Hepatocyte (in vitro differentiated cells): Measurements from ENCODE around the gene FOCAD. TPM values are rescaled to one million over a fixed set of nuclear protein-coding genes. Genes with fewer than 3 reads are reported as not detected.

Experiments
- DNase-seq: peaks from one replicate; pipeline ENCODE4 v3.0.0-alpha.2; 2016; ENCODE audit warnings: low spot score
- H2AFZ ChIP-seq: fragments of 200-600 bp; sonication (generic); 2 replicates; pipeline ENCODE4 v1.6.0; 2016; ENCODE audit warnings: antibody characterized with exemption, mild to moderate bottlenecking
- H3K27ac ChIP-seq: fragments of 200-600 bp; sonication (generic); 2 replicates; pipeline ENCODE4 v1.5.1; 2016; ENCODE audit warnings: mild to moderate bottlenecking
- H3K27me3 ChIP-seq: fragments of 200-600 bp; sonication (generic); 2 replicates; pipeline ENCODE4 v1.6.1; 2016
- H3K36me3 ChIP-seq: fragments of 200-600 bp; sonication (generic); replicated peaks from 2 replicates; pipeline ENCODE4 v1.5.1; 2016; ENCODE audit warnings: low read depth; ENCODE audit not compliant: insufficient read depth
- H3K4me1 ChIP-seq: fragments of 200-600 bp; sonication (generic); 2 replicates; pipeline ENCODE4 v1.5.1; 2016; ENCODE audit warnings: mild to moderate bottlenecking, moderate library complexity; ENCODE audit not compliant: insufficient read depth
- H3K4me2 ChIP-seq: fragments of 200-600 bp; sonication (generic); 2 replicates; pipeline ENCODE4 v1.6.0; 2016
- H3K4me3 ChIP-seq: fragments of 200-600 bp; sonication (generic); 2 replicates; pipeline ENCODE4 v1.5.1; 2016; ENCODE audit warnings: mild to moderate bottlenecking
- H3K79me2 ChIP-seq: fragments of 200-600 bp; sonication (generic); 2 replicates; pipeline ENCODE4 v1.6.0; 2017; ENCODE audit warnings: mild to moderate bottlenecking
- H3K9me2 ChIP-seq: fragments of 200-600 bp; sonication (generic); replicated peaks from 2 replicates; pipeline ENCODE4 v1.6.0; 2017; ENCODE audit warnings: mild to moderate bottlenecking; ENCODE audit not compliant: insufficient read depth
- H3K9me3 ChIP-seq: fragments of 200-600 bp; sonication (generic); 2 replicates; pipeline ENCODE4 v1.5.1; 2016; ENCODE audit warnings: low read depth, mild to moderate bottlenecking
- H4K20me1 ChIP-seq: fragments of 200-600 bp; sonication (generic); 2 replicates; pipeline ENCODE4 v1.6.0; 2016; ENCODE audit warnings: mild to moderate bottlenecking; ENCODE audit not compliant: insufficient read depth, poor library complexity, severe bottlenecking
- CTCF ChIP-seq: fragments of 200-600 bp; sonication (generic); IDR thresholded peaks from 2 replicates; pipeline ENCODE4 v1.5.1; 2016; ENCODE audit warnings: antibody characterized with exemption, mild to moderate bottlenecking; ENCODE audit not compliant: poor library complexity
- EZH2 ChIP-seq: fragments of 200-600 bp; sonication (generic); IDR thresholded peaks from 2 replicates; pipeline ENCODE4 v1.6.1; 2016; ENCODE audit warnings: antibody characterized with exemption, mild to moderate bottlenecking, borderline replicate concordance
- EZH2phosphoT487 ChIP-seq: fragments of 200-600 bp; sonication (generic); IDR thresholded peaks from one replicate; pipeline ENCODE4 v1.6.1; 2018; ENCODE audit warnings: antibody characterized with exemption, mild to moderate bottlenecking, low read depth, moderate library complexity; ENCODE audit not compliant: unreplicated experiment, severe bottlenecking
- WGBS: methylation state at CpG from one replicate; pipeline ENCODE4 v1.1.6; 2016; ENCODE audit warnings: low lambda C conversion rate; ENCODE audit errors: missing lambda C conversion rate; 5-methylcytosine and 5-hydroxymethylcytosine counted together
- polyA plus RNA-seq: library from polyadenylated mRNA; unstranded; fragments of >200 nt; fragmentation: Nextera tagmentation; extraction: Ambion mirVana; gene quantifications from 2 replicates; pipeline ENCODE4 v1.2.1, GENCODE V29; 2016
- total RNA-seq: library from RNA; depleted of rRNA; stranded (reverse); fragments of >200 nt; gene quantifications from 2 replicates; pipeline ENCODE4 v1.2.3, GENCODE V29; 2014

FOCAD gene
- total and polyA plus RNA-seq, 2 experiments from 2014 or later: 21.7 to 54.1 TPM

- Histone ChIP-seq H3K27ac (no peak overlapping the region), H3K27me3 (no peaks in the 10 kb centered on the region), H3K9me2 (no peaks in the 10 kb centered on the region), H3K9me3 (no peaks in the 10 kb centered on the region), H3K4me1 (no peaks in the 10 kb centered on the region), H4K20me1 (no peaks in the 10 kb centered on the region), H3K4me3 (no peak overlapping the region), H3K79me2 (no peaks in the 10 kb centered on the region), H2AFZ (no peak overlapping the region), H3K36me3 (no peaks in the 10 kb centered on the region), H3K4me2 (no peak overlapping the region)
- WGBS: 68% methylated on average over 3 of the region's 3 CpGs
- TF ChIP-seq EZH2 (no peak), EZH2phosphoT487 (no peak), CTCF (no peak)
- no peak for DNase-seq
These were observed 76.3 kb downstream of the FOCAD start for GRCh38 chr9:20760246-20760891.

GRCh38 chr9:20770947-20771346, 86.9 kb downstream of the FOCAD start:
- DNase-seq: no peak
- H3K36me3 ChIP-seq: no peaks in the 10 kb centered on the region
- no peaks in the 10 kb centered on the region for H3K27me3 ChIP-seq
- no peak overlapping the region for H3K4me2 ChIP-seq
- TF ChIP-seq EZH2phosphoT487 (no peak), EZH2 (no peak), CTCF (no peak)
- no peaks in the 10 kb centered on the region for H3K9me3 ChIP-seq
- no peak overlapping the region for H3K27ac ChIP-seq
- H3K79me2 ChIP-seq: no peaks in the 10 kb centered on the region
- no peak overlapping the region for H2AFZ ChIP-seq
- no peaks in the 10 kb centered on the region for H4K20me1 ChIP-seq
- no peaks in the 10 kb centered on the region for H3K9me2 ChIP-seq
- no peak overlapping the region for H3K4me3 ChIP-seq
- 100% methylated on average over 1 of the region's 1 CpG for WGBS
- no peaks in the 10 kb centered on the region for H3K4me1 ChIP-seq

GRCh38 chr9:20771729-20772128, 87.7 kb downstream of the FOCAD start:
- Histone ChIP-seq H2AFZ (no peak overlapping the region), H3K36me3 (no peaks in the 10 kb centered on the region)
- TF ChIP-seq CTCF (no peak), EZH2 (no peak), EZH2phosphoT487 (no peak)

GRCh38 chr9:20775683-20776082, 91.6 kb downstream of the FOCAD start:
- Histone ChIP-seq H3K27ac (no peak overlapping the region), H3K27me3 (no peaks in the 10 kb centered on the region), H3K4me1 (no peaks in the 10 kb centered on the region), H3K36me3 (no peaks in the 10 kb centered on the region), H3K4me2 (no peak overlapping the region), H3K4me3 (no peak overlapping the region), H4K20me1 (no peaks in the 10 kb centered on the region), H2AFZ (no peak overlapping the region), H3K9me3 (no peaks in the 10 kb centered on the region), H3K9me2 (no peaks in the 10 kb centered on the region), H3K79me2 (no peaks in the 10 kb centered on the region)
- no peak for DNase-seq
- no peak for TF ChIP-seq EZH2phosphoT487
- TF ChIP-seq EZH2: no peak
- 98% methylated on average over 2 of the region's 2 CpGs for WGBS

More at GRCh38 chr9:20771729-20772128, 87.7 kb downstream of the FOCAD start:
- DNase-seq: no peak
- Histone ChIP-seq H3K9me2 (no peaks in the 10 kb centered on the region), H3K27ac (no peak overlapping the region), H3K79me2 (no peaks in the 10 kb centered on the region), H3K27me3 (no peaks in the 10 kb centered on the region), H3K4me1 (no peaks in the 10 kb centered on the region), H3K4me3 (no peak overlapping the region), H3K9me3 (no peaks in the 10 kb centered on the region), H4K20me1 (no peaks in the 10 kb centered on the region), H3K4me2 (no peak overlapping the region)
- 94% methylated on average over 2 of the region's 2 CpGs for WGBS
